Lower leg skin (tissue), 4 donors: ENCODE results near the gene HOXC12. TPM values are rescaled to one million over a fixed set of nuclear protein-coding genes. Genes with fewer than 3 reads are reported as not detected.

Experiments
- DNase-seq, 2 donors: peaks; one replicate each; pipeline ENCODE4 v3.0.0-alpha.2; 2019; ENCODE audit warnings: low spot score in 2 of 2
- H3K4me3 ChIP-seq: fragments of 200-600 bp; sonication (generic); 2 replicates; pipeline ENCODE4 v1.5.1; 2017; ENCODE audit warnings: mild to moderate bottlenecking, low read depth; ENCODE audit not compliant: poor library complexity, severe bottlenecking
- POLR2A ChIP-seq, 2 donors: fragments of 450-650 bp; IDR thresholded peaks; one replicate each; pipeline ENCODE4 v1.6.1; 2016 to 2017; ENCODE audit warnings: antibody characterized with exemption in 2 of 2, mild to moderate bottlenecking in 1 of 2, moderate library complexity in 1 of 2
- WGBS, 2 donors: methylation state at CpG; one replicate each; pipeline ENCODE4 v1.1.5; 2018; 5-methylcytosine and 5-hydroxymethylcytosine counted together
- intact Hi-C: fragments of 100-400 bp; cut with DNase I; formaldehyde crosslinking; loops from one replicate; pipeline ENCODE4 v1.15.0; 2023; ENCODE audit warnings: low total_unique reads
- total RNA-seq, 4 donors: library from RNA; depleted of rRNA; stranded (reverse); fragments of >200 nt; gene quantifications; one replicate each; pipeline ENCODE4 v1.1.0, GENCODE V29; 2016
- TF ChIP-seq, protein P1 (sequence below), 3 donors: fragments of 450-650 bp; IDR thresholded peaks; one replicate each; pipeline ENCODE4 v1.5.1; 2016; ENCODE audit warnings: antibody characterized with exemption in 3 of 3, mild to moderate bottlenecking in 3 of 3, moderate library complexity in 2 of 3

The HOXC12 gene
- total RNA-seq, 4 donors from 2014 or later: 4.4 to 13.6 (median 6.5) TPM

DNA sequence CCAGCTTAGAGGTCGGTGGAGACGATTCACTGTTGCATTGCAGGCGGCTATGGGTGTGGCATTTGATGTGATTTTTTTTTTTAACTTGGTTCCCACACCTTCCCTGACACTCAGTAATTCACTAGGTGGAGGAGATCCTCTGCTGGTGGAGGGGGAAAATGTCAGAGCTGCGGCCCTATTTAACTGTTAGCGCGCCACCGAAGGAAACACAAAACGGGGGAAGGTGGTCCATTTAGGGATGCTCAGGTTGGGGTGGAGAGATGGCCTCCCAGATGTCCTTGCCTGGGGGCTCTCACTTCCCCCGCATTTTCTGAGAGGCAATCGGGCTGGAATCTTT lies 4.3 kb upstream of the HOXC12 start:
- TF ChIP-seq, protein P1, sequence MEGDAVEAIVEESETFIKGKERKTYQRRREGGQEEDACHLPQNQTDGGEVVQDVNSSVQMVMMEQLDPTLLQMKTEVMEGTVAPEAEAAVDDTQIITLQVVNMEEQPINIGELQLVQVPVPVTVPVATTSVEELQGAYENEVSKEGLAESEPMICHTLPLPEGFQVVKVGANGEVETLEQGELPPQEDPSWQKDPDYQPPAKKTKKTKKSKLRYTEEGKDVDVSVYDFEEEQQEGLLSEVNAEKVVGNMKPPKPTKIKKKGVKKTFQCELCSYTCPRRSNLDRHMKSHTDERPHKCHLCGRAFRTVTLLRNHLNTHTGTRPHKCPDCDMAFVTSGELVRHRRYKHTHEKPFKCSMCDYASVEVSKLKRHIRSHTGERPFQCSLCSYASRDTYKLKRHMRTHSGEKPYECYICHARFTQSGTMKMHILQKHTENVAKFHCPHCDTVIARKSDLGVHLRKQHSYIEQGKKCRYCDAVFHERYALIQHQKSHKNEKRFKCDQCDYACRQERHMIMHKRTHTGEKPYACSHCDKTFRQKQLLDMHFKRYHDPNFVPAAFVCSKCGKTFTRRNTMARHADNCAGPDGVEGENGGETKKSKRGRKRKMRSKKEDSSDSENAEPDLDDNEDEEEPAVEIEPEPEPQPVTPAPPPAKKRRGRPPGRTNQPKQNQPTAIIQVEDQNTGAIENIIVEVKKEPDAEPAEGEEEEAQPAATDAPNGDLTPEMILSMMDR (IDR thresholded peaks at IDR 0.05): no peak
- TF ChIP-seq POLR2A (IDR thresholded peaks at IDR 0.05): no peak
- 17 to 18% methylated on average over 10 of the region's 10 CpGs for WGBS, 2 donors
- intact Hi-C loops: loop anchor here (5.0 kb wide), 1 partner anchor 158 kb away; no protein-coding TSS in a partner anchor
- H3K4me3 ChIP-seq: no peak overlapping the region
- DNase-seq: no peak

DNA sequence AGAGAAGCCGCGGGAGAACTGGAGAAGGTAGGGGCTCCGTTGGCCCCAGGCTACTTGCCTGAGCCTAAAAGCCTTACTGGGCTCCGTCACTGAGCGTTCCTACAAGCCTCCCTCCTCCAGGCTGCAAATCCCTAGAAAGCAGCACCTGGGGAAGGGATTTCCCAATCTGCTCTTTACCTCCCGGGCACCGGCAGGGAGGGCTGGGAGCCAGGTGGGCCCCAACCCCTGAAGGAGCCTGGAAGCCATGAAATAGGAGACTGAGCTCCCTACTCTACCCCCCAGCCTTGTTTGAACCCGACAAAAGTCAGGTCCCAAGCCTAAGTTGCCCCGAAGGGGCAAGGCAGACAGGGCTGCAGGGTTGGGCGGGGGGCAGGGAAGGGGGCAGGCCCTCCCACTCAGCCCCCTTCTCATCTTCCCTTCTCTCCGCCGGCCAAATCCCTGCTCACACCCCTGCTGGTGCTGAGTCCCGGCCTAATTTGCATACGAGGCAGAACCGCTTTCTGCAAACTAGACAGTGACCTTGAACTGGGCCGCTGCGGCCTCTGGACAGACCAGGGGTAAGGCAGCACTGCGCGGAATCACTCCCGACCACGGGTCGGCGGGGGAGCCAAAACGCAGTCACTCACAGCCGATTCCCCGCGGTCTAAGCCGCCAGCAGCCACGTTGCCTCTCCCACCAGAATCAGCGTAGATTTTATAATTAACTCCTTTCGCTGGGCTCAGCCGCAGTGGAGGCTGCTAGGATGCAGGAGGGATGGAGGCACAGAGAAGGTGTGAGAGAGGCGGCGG lies 3.7 kb upstream of the HOXC12 start:
- TF ChIP-seq POLR2A (IDR thresholded peaks at IDR 0.05): no peak
- WGBS, 2 donors: 39 to 50% methylated on average over 33 to 34 of the region's 34 CpGs
- DNase-seq: no peak
- intact Hi-C loops: loop anchor here (5.0 kb wide), 1 partner anchor 159 kb away; no protein-coding TSS in a partner anchor
- H3K4me3 ChIP-seq: no peak overlapping the region

DNA sequence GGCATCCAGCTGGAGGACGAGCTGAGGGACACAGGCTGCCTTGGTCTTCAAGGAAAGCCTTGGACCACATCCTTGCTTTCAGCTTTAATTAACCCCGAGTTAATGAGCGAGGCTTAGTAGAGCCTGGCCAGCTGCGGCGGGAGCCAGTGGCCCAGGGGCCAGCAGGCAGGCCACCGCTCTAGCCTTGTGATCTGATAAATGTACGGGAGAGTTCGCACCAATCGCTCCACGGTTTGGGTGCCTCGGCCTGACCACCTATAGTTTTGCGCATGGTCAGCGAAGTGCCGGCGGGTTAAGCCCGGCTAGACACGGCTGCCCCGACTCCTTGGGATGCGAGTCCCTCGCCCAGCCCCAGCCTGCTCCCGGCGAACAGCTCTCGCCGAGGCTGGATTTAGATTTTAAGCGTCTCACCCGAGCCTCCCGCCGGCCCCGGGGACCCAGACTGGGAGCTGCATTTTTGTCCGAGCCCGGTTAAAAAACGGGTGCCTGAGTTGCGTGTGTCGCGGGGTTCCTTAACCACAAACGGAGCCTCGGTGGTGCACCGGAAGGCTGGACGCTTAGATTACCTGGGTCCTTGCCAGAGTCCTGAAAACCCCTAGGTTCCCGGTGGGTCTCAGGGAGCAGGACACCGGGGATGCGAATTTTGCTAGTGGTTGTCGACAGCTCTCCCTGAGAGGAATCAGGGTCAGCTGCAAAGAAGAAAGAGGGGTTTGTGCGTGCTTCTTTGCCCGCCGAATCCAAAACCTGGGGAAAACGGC lies 2.9 kb upstream of the HOXC12 start:
- H3K4me3 ChIP-seq: no peak overlapping the region
- 52 to 56% methylated on average over 46 to 47 of the region's 47 CpGs for WGBS, 2 donors
- intact Hi-C loops: loop anchor here (5.0 kb wide), 1 partner anchor 159 kb away; no protein-coding TSS in a partner anchor
- TF ChIP-seq, protein P1 (IDR thresholded peaks at IDR 0.05): no peak
- no peak for TF ChIP-seq POLR2A (IDR thresholded peaks at IDR 0.05)
- DNase-seq: no peak

DNA sequence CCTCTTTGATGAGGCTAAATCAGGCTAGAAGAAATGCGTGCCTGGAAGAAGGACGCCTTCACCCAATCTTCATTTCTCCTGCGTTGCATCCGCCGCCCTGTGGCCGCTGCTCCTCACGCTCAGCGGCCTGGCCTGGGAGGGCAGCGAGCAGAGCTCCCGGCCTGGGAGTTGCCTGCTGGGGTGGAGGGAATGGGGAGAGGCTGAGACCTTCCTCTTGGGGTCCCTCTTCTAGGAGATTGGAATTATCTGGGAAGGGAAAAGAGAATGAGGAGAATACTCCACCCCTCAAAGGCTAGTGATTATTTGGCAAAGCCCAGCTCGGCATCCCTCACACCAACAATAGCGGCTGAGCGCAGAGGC lies 2.4 kb upstream of the HOXC12 start:
- TF ChIP-seq POLR2A (IDR thresholded peaks at IDR 0.05): no peak
- TF ChIP-seq, protein P1 (IDR thresholded peaks at IDR 0.05): no peak
- intact Hi-C loops: loop anchor here (5.0 kb wide), 1 partner anchor 160 kb away; no protein-coding TSS in a partner anchor
- WGBS, 2 donors: 53 to 60% methylated on average over 13 of the region's 13 CpGs
- no peak overlapping the region for H3K4me3 ChIP-seq
- DNase-seq: no peak

DNA sequence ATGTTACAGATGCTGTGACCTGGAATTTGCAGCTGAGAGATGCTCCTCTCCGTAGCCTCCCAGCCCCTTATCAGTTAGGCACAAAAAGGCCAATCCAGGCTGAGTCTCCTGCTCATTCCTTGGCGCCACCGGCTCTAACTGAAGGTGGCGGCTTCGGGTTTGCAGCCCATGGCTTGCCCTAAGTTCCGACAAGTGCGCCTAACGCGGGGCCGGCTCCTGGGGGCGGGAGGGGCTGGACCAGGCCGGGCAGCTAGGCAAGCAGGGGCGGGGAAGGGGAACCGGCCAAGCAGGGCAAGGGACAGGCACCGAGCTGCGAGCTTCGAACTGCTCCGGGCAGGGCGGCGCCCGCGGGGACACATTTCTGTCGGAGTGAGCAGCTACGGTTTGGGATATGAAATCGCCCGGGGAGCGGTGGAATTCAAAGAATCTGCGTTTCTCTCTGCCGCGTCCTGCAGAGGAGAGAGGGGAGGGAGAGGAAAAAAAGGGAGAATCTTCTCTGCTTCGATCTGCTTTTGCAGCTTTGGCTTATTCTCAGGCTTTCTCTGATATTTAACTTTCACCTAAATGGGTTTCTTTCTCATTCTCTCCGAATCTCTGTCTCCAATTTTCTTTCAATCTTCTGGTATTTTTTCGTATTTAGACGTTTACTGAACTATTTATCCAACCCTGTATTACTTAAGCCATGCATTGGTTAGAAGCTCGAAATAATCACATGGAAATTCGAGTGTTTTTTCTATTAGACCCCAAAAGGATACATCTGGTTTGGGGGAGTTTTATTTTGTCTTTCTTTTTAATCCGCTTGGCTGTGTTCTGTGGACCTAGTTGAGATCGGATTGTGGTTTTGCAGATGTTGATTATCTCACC lies 1.6 kb upstream of the HOXC12 start:
- TF ChIP-seq, protein P1 (IDR thresholded peaks at IDR 0.05): no peak
- TF ChIP-seq POLR2A (IDR thresholded peaks at IDR 0.05): no peak
- no peak for DNase-seq
- intact Hi-C loops: loop anchor here (5.0 kb wide), 1 partner anchor 161 kb away; no protein-coding TSS in a partner anchor
- WGBS, 2 donors: 26 to 27% methylated on average over 27 to 36 of the region's 38 CpGs
- H3K4me3 ChIP-seq: no peak overlapping the region
